Left renal cortex interstitium (tissue), 4 donors: ENCODE data around the gene DPP3. TPM values are rescaled to one million over a fixed set of nuclear protein-coding genes. Genes with fewer than 3 reads are reported as not detected.
"Not testable (repeated sequence)": the region's sequence is repeated elsewhere in the genome, so short reads cannot be mapped to it uniquely, and the experiment has no call there.

Experiments used
- DNase-seq, 4 donors: peaks; one replicate each; pipeline ENCODE4 v3.0.0-alpha.2; 2013; ENCODE audit warnings: low read depth in 4 of 4, low spot score in 2 of 4, missing footprints in 1 of 4
- polyA plus RNA-seq, 4 donors: library from polyadenylated mRNA; unstranded; fragments of 120-200 nt; gene quantifications; one replicate each; pipeline ENCODE4 v1.2.1, GENCODE V29; 2013; ENCODE audit not compliant: insufficient read length in 4 of 4

Gene DPP3, protein sequence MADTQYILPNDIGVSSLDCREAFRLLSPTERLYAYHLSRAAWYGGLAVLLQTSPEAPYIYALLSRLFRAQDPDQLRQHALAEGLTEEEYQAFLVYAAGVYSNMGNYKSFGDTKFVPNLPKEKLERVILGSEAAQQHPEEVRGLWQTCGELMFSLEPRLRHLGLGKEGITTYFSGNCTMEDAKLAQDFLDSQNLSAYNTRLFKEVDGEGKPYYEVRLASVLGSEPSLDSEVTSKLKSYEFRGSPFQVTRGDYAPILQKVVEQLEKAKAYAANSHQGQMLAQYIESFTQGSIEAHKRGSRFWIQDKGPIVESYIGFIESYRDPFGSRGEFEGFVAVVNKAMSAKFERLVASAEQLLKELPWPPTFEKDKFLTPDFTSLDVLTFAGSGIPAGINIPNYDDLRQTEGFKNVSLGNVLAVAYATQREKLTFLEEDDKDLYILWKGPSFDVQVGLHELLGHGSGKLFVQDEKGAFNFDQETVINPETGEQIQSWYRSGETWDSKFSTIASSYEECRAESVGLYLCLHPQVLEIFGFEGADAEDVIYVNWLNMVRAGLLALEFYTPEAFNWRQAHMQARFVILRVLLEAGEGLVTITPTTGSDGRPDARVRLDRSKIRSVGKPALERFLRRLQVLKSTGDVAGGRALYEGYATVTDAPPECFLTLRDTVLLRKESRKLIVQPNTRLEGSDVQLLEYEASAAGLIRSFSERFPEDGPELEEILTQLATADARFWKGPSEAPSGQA
- polyA plus RNA-seq = 10 to 100 TPM; 19.6 to 31.2 (median 25.5) TPM

DNA sequence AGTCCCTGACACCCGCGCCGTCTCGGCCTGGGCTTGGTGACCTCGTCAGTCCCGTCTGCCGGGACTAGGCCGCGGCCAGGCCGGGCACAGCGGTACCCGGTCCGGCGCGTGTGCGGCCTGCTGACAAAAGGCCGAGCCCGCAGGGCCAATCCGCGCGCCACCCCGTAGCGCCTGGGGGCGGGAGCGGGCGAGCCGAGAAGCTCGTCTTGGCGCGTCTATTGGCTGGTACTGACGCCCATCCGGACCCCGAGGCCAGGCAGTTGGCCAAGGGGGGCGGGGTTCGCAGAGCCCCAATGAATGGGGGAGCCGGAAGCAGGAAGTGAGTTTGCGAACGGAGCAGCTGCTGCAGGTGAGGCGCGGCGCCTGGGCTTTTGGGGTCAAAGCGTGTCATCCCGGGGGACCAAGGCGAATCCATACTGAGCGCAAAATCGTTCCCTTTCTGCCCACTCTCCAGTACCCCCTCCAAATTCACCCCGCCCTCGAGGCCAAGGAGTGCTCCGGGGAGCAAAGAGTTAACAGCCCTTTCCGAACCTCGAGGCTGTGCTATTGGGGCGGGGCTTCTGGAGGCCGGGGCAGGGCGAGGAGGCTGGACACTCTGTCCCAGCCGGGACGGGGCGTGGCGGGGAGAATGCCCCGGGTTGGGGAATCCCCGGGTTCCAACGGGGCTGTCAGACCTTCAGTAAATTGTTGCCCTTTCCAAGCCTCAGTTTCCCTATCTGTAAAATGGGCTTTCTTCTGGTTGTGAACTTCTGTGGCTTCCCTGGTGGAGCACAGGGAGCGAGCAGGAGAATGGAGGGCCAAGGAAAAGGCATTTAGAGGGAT, at the start of gene DPP3:
Gene DPP3 (plus strand): TSS at position 318 of the 822 bp plus-strand sequence. CDS start 1,767 bp downstream, outside the sequence.
- peak; percentile 79 to 91 (median 86) for DNase-seq

DNA sequence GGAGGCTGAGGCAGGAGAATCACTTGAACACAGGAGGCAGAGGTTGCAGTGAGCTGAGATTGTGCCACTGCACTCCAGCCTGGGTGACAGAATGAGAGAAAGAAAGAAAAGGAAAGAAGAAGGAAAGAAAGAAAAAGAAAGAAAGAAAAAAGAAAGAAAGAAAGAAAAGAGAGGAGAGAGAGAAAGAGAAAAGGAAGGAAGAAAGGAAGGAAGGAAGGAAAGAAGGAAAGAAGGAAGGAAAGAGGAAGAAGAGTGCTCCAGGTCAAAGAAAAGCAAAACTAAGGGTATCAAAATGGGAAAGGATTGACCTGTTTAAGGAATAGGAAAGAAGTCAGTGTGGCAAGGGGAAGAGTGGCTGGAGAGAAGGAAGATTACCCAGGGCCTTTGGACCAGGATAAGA, 48.9 kb upstream of the DPP3 start:
- DNase-seq = not testable (repeated sequence)

DNA sequence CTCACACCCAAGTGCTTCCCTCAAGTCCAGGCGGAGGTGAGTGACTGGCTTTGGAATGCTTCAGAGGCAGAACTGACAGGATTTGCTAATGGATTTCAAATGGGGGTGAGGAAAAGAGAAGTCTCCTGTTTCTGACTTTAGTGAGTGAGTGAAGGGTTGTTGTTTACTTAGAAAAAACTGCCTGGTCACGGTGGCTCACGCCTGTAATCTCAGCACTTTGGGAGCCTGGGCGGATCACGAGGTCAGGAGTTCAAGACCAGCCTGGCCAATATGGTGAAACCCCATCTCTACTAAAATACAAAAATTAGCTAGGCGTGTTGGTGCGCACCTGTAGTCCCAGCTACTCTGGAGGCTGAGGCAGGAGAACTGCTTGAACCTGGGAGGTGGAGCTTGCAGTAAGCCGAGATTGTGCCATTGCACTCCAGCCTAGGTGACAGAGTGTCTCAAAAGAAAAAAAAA, 48.3 kb upstream of the DPP3 start:
- not testable (repeated sequence) for DNase-seq

DNA sequence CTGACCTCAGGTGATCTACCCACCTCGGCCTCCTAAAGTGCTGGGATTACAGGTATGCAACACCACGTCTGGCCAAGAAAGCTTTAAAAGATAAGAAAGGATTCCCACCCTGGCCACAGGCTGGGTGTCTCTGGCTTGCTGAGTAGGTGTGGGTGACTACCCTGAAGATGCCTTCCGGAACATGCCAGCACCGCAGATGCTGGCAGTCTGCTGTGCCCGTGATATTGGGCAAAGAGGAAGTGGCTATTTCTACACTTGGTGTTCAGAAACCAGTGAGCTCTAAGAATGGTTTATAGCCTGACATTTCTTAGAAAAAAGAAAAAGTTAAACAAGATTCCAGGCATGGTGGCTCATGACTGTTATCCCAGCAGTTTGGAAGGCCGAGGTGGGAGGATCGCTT, 47.6 kb upstream of the DPP3 start:
- no peak for DNase-seq

DNA sequence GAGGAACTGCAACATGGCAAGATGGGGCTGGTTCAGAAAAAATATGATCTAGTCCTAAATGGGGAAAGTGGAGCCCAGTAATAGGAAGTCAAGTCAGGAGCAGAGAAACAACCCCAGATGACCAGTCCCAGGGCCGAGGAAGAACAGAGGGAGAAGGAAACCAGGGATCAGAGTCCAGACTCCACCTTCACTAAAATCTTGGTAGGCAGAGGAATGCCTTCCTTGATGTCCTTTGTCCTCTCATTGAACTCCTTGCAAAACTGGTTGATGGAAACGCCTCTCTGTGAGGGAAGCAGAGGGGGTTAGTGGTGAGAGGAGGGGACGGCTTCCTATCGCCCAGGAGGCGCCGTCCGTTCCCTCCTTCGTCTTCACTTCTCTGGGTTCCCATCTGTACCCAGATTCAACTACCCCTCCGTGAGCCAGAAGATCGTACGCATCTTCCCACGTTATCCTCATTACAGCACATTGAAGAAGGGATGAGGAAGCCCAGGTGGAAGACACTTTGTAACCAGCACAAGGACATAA, 42.2 kb upstream of the DPP3 start:
- DNase-seq = no peak

DNA sequence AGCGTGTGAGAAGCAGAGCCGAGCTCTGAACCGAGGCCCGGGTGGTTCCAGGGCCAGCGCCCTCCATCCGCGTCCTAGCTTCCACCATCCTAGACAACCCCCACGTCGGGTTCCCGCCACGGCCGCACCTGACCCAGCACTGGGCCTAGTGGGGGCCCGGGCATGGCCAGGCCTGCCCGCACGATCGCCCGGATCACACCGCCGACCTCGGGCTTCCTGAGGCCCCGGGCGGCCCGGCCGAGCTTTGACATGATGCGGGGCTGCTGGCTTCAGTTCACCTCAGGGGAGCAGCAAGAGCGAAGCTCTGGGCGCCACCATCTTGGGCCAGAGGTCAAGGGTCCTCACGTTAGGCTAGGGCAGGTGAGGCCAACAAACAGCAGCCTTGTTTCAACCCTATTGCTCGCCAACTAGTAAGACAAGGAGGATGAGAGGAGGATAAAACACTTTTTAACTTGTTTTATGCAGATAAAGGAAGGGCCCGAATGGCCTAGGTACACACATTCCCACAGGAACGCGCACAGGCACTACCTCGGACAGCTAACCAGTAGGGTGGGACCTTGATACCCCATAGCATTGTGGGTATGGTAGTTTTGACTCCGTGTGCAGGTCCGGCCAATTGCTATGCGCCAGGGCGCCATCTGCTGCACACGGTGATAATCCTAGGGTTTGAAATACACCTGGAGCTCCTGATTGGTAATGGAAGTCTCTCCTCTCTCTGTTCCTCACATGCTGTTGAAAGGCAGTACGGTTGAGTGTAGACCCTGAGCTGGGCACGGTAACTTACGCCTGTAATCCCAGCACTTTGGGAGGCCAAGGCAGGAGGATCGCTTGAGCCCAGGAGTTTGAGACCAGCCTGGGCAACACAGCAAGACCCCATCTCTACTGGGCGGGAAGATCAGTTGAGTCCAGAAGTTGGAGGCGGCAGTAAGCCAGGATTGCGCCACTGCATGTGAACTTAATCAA, 41.4 kb upstream of the DPP3 start, which contains the start of gene MRPL11:
Gene MRPL11 (minus strand): TSS at position 345 of the 963 bp plus-strand sequence. CDS start 94 bp downstream, at position 251.
- DNase-seq = peak; percentile 85 to 97 (median 92)

DNA sequence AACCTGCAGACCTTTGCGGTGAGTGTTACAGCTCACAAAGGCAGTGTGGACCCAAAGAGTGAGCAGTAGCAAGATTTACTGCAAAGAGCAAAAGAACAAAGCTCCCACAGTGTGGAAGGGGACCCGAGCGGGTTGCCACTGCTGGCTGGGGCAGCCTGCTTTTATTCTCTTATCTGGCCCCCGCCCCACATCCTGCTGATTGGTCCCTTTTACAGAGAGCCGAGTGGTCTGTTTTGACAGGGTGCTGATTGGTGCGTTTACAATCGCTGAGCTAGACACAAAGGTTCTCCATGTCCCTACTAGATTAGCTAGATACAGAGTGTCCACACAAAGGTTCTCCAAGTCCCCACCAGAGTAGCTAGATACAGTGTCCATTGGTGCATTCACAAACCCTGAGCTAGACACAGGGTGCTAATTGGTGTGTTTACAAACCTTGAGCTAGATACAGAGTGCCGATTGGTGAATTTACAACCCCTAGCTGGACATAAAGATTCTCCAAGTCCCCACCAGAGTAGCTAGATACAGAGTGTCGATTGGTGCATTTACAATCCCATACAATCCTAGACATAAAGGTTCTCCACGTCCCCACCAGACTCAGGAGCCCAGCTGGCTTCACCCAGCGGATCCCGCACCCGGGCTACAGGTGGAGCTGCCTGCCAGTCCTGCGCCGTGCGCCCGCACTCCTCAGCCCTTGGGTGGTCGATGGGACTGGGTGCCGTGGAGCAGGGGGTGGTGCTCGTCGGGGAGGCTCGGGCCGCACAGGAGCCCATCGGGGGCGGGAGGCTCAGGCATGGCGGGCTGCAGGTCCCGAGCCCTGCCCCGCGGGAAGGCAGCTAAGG, 39.9 kb upstream of the DPP3 start:
- not testable (repeated sequence) for DNase-seq

DNA sequence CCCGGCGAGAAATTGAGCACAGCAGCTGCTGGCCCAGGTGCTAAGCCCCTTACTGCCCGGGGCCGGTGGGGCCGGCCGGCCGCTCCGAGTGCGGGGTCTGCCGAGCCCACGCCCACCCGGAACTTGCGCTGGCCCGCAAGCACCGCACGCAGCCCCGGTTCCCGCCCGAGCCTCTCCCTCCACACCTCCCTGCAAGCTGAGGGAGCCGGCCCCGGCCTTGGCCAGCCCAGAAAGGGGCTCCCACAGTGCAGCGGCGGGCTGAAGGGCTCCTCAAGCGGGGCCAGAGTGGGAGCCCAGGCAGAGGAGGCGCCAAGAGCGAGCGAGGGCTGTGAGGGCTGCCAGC, 39.3 kb upstream of the DPP3 start:
- not testable (repeated sequence) for DNase-seq

DNA sequence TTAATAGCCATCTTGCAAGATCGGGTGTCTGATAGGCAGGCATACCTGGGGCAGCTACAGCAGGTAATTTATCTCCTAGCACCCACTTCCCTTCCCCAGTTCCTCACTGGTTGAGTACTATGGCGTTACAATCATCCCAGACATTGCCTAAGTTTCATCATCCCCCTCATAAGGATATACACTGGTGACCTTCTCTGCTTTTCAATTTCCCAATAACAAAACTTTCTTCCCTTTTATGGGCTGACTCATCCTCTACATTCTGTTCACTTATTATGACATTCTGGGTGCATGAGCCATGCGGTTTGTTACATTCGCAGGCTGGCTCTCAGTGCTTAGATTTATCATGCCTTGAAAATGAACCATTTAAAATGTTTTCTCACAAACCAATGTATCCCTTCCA, 36.6 kb upstream of the DPP3 start:
- DNase-seq = no peak

DNA sequence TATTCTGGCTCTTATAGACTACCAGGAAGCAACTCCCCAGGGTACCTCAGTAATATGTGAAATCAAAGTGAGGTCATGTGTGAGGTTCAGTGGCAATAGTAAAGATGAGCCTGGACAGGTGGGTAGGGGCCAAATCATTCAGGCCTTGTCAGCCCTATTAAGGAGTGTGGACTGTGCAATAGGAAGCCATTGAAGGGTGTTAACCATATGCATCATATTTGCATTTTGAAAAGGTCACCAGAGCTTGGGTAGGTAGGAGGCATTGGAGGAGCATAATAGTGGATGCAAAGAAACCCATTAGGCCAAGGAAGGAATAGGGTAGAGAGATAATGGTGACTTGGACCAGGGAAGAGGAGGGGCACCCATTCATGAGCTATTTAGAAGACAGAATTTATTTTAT, 33.2 kb upstream of the DPP3 start:
- DNase-seq = no peak

DNA sequence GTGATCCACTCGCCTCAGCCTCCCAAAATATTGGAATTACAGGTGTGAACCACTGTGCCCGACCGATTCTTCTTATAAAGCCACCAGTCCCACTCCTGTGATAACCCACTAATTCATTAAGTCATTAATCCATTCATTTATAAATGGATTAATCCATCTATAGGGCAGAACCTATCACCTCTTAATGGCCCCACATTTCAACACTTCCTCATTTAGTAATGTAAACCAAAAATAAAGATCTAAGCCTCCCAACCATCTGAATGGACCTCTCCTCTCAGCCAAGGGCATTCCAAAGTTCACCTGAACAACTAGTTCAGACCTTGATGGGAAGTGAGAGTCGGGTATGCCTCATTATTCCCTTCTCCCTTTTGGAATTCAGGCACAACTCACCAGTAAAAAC, 31.7 kb upstream of the DPP3 start:
- no peak for DNase-seq

DNA sequence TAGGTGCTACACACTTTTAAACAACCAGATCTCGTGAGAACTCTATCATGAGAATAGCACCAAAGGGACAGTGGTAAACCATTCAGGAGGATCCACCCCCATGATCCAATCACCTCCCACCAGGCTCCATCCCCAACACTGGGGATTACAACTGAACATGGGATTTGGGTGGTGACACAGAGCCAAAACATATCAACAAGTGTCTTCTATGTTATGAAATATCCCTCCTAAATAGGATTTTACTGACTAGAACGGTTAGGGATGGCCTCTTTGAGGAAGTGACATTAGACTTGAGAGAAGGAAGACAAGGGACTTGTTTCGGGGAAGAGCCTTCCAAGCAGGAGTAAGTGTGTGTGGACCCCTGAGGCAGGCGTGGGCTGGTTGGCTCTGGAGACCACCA, 29.7 kb upstream of the DPP3 start:
- no peak for DNase-seq

DNA sequence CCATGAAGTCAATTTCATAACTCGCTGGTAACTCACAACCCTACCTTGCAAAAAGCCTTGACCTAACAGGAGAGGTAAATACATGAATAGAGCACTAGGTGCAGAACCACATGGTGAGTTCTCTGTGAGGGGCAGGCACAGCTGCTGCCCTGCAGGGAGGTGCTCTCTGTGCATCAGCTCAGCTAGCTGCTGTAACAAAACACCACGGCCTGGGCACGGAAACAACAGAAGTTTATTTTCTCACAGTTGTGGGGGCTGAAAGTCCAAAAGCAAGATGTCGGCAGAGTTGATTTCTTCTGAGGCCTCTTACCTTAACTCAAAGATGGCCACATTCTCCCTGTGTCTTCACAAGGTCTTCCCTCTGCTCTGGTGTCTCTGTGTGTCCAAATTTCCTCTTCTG, 28.6 kb upstream of the DPP3 start:
- DNase-seq = no peak

DNA sequence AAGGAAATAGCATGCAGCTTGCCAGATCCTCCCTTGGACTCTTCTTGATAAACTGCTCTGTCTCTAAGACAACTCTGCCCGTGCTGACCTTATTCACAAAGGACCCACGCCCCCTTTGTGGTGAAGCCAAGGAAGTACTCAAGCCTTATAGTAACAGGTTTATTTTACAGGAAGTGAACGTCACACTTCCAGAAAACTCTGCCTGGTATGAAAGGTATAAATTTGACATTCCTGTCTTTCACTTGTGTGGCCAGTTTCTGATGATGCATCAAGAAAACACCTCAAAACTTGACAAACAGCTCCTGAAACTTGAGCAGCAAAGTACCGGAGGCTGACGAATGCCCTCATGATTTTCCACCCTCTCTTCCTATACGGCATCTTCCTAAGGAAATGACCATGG, 26.0 kb upstream of the DPP3 start:
- DNase-seq = no peak

DNA sequence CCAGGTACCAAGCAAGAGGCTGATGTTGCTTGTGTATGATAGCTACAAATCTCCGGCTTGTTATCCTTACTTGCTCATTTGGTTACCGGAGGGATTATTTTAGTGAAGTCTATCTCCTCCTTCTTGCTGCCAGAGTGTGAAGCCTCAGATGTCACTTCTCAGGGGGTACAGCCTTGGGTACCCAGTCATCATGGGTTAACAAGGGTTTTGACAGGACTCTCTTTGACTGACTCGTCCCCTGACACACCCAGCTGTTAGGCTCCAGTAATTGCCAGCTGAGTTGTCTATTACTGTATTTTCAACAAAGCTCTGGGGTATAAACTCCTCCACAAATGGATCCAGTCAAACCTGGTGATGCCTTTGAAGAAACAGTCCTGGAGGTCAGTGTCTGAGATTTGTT, 25.4 kb upstream of the DPP3 start:
- DNase-seq = no peak

DNA sequence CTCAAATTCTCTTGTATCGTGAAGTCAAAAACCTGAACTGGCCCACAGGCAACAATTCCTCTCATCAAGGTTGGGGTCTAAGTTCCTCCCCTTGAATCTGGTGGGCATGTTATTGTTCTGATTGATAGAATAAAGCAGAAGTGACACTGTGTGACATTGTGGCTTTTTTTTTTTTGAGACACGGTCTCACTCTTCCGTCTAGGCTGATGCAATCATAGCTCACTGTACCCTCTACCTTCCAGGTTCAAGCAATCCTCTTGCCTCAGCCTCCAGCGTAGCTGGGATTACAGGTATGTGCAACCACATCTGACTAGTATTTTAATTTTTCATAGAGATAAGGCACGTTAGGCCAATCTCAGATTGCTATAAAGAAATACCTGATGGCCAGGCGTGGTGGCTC, 22.4 kb upstream of the DPP3 start:
- no peak for DNase-seq

DNA sequence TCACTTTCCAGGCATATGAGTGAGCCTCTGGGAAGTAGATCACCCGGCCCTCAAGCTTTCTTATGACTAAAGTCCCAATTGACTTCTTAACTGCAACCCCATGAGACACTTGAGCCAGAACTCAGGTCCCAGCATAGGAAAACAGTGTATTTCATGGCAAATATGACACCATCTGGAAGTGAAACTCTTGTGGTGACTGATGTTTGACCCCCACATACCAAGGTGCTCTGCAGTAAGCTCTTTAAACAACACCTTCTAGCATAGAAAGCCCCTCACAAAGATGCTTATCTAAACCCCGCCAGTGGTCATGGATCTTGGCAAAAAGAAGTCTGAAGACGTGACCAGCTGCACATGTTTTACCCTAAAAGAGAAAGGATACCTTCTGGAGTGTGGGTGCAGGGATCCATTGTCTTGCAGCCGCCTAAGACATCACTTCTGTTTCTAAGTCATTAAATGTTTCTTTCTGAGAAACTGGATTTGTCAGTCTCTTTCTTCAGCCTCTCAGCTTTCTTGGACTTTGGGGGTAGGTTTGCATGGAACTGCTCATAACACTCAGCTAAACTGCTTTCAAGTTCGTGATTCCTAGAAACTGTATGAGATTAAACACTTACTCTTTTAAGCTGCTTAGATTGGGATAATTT, 21.0 kb upstream of the DPP3 start:
- DNase-seq = no peak

DNA sequence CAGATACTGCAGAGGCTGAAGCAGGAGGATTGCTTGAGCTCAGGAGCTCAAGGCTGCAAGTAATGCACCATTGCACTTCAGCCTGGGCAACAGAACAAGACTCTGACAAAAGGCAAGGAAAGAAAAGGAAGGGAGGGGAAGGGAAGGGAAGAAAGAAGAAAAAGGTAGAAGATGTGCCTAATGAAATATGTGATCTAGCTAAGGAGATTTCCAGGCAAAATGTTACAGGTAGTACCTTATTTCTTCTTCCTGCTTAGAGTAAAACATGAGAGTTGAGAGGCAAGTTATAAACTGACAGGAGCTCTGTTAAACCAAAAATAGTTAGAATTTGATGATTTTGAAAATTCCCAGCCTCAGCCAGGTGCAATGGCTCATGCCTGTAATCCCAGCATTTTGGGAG, 18.2 kb upstream of the DPP3 start:
- no peak for DNase-seq
